Ecto neural progenitor cell (in vitro differentiated cells): ENCODE measurements around the gene TEX53.
A peak's percentile ranks its signal among the peaks of the same experiment; 100 is the strongest.

ENCODE experiments used
- DNase-seq: peaks from one replicate; pipeline ENCODE4 v3.0.0-alpha.2; 2018; ENCODE audit warnings: low spot score

TEX53 gene

GRCh38 chr9:114680259-114681001, 22.8 kb upstream of the TEX53 start:
- DNase-seq: no peak

DNA sequence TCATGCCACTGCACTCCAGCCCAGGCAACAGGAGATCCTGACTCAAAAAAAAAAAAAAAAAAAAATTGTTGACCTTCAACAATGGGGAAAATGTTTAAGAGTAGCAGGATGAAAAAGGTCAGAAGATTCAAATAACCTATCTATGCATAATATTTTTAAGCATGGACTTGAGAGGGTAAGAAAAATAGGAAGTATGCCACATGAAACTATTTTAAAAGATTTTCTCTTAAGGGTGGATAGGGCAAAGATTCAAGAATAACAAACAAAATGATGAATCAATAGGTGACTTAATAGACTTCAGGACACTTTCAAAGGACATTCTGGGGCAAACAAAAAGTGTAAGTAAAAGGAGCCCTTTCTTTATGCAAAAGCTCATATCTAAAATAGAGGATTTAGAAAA, 21.2 kb upstream of the TEX53 start:
- no peak for DNase-seq

GRCh38 chr9:114678130-114678529, 20.5 kb upstream of the TEX53 start:
- DNase-seq: no peak

- DNase-seq: no peak
Measured at GRCh38 chr9:114677418-114677817, 19.8 kb upstream of the TEX53 start.

DNA sequence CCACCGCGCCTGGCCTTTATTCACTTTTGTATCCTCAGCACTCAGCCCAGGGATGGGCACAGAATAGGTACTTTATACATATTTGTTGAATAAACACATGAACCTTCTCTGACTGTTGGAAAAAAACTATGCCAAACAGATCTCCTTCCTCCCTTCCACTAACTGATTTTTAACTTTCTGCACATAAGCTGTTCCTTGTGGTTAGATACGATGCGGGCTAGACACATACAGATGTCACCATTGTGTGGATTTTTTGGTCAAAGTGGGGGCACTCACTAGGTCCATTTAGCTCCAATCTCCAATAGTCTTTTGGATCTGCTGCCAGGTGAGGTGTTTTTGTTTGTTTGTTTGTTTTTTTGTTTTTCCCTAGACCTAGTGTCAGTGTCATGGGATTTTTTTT, 19.3 kb upstream of the TEX53 start:
- DNase-seq: no peak

DNA sequence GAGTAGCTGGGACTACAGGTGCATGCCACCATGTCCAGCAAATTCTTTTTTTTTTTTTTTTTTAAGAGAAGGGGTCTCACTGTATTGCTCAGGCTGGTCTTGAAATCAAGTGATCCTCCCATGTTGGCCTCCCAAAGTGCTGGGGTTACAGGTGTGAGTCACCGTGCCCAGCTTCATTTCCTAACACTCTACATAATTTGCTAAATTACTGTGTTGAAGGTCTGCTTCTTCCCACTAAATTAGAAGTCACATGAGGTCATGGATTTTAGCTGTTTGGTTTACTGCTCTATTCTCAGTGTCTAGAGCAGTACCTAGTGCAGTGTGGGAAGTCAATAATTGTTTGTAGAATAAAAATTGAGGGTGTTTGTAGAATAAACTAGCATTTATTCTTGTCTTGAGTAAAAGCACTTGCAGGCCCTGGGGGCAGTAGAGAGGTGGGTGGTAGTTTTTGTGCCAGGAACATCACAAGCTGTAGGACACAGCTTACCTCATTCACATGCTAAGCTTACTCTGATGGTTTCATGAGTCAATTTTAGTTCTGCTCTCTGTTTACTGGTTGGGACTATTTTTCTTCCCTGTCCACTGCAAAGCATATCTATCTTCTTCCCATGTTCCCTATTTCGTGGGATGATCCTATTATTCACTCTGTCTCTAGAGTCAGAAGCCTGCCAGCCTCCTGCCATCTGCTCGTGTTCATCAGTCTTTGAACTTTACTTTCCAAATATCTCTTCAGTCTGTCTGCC, 17.4 kb upstream of the TEX53 start:
- no peak for DNase-seq

DNA sequence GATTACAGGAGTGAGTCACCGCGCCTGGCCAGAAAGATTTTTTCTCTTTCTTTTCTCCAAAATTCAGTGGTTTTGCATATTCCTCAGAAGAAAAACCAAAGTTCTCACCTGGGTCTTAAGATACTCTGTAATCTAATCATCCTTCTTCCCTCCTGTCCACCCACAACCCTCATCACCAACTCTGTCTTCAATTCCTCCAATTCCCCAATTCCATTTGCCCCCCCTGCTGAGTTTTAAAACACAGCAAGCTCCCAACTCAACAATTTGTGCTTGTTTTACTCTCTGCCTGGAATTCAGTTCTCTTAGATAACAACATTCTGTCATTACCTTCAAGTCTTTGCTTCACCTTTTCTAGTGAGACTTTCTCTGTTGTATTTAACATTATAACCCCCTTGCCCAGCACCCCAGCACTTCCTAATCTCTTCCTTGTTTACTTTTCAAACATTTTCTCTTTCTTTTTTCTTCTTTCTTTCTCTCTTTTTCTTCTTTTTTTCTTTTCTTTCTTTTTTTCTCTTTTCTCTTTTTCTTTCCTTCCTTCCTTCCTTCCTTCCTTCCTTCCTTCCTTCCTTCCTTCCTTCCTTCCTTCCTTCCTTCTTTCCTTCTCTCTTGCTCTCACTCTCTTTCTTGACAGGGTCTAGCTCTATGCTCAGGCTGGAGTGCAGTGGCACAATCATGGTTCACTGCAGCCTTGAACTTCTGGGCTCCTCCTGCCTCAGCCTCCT, 16.6 kb upstream of the TEX53 start:
- DNase-seq: no peak

GRCh38 chr9:114671605-114672004, 14.0 kb upstream of the TEX53 start:
- DNase-seq: no peak

GRCh38 chr9:114669961-114670360, 12.4 kb upstream of the TEX53 start:
- DNase-seq: no peak

GRCh38 chr9:114668146-114668545, 10.5 kb upstream of the TEX53 start:
- no peak for DNase-seq

- DNase-seq: no peak
Measured at GRCh38 chr9:114666851-114667250, 9.2 kb upstream of the TEX53 start.

DNA sequence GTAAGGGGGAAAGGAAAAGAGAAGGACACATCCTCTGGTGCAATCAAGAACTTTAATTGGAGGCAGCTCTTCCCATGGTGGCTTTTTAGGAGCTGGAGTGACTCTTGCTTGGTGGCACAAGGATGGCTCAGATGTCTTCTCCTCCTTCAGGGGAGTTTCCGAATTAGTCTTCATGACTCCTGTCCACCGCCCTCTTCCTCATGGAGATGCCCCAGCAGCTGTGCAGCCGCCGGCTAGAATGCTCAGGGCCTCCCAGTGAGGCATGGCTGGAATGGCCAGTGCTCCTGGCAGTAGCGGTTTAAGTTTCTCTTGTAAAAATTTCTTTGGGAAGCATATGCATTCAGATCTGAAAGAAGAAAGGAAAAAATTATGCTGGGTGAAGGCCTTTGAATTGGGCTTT, 8.8 kb upstream of the TEX53 start:
- DNase-seq: no peak

- no peak for DNase-seq
Measured at GRCh38 chr9:114664181-114664580, 6.6 kb upstream of the TEX53 start.

DNA sequence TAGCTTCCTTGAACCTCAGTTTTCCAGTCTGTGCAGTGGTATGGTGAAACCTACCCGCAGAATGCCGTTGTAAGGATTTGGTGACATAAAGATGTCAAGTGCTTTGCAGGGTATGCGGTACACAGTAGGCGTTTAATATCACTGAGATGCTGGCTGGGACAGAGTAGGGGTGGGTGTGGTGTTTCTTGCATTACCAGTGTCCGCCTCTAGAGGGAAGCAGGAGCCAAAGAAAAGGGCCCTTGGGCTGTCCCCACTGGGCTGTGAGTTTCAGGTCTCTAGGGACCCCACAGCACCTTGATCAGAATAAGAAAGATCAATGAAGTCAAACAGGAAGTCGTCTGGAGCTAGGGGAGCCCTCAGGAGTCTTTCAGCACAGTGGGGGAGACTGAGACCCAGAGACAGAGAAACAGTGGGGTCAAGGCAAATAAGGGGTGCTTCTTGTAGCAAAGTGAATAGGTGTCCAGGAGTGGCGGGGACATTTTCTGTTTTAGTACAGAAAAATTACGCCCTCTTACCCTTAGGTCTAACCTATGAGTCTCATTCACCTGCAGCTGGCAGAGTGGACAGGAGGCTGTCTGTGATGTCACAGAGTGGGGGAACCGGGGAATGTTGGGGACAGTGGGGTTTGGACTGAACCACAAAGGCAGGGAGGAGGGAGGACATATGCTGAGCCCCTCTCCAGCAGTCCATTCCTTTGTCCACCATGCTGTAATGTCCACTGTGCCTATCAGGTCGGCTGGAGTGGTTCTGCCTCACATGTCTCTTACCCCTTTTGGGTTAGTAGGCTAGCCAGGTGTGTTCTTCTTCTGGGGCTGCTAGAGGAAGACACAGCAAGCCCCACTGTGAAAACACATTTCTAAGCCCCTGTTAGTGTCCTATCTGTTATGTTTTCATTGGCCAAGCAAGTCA, 4.7 kb upstream of the TEX53 start:
- peak; percentile 77 for DNase-seq

DNA sequence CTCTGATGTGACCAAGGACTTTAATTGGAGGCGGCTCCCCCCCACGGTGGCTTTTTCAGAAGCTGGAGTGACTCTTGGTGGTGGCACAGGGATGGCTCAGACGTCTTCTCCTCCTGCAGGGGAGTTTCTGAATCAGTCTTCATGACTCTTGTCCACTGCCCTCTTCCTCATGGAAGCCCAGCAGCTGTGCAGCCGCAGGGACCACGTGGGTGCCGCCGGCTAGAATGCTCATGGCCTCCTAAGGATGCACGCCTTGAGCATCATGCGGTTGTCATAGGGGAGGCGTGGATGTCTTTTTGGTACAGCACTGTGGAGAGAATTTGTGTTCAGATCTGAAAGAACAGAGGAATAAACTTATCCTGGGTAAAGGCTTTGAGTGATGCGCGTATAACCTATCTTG, 1.3 kb downstream of the TEX53 start:
- no peak for DNase-seq

- no peak for DNase-seq
Measured at GRCh38 chr9:114655689-114656088, 1.9 kb downstream of the TEX53 start.

GRCh38 chr9:114653556-114654159, 3.9 kb downstream of the TEX53 start:
- peak; percentile 79 for DNase-seq

DNA sequence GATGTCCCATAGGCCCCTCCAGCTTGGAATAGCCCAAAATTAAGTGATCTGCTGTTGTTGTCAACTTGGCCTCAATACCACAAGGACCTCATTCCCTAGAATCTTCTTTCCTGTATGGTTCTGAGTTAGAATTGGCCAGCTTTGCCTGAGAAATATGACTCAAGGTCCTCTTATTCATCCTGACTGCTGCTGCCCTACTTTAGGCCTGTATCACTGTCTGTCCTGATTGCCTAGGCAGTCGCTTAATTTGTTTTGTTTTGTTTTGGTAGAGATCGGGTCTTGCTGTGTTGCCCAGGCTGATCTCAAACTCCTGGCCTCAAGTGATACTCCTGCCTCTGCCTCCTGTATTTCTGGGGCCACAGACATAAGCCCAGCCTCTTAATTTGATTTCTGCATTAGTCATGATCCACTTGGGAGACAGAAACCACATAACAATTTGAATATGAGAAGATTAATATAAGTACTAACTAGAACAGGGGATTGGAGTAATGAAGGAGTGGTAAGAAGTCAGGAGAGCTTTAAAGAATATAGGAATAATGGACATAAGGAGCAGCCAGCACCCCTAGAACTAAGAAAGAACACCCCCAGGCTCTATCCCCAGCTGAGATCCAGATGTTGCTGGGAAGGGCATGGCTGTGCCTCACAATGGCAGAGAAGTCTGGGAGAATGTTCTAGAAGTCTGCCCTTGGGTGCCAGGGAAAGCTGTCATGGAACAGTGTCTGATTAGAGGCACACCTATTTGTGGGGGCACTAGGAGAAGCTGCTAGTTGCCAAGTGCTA, 4.6 kb downstream of the TEX53 start:
- no peak for DNase-seq

DNA sequence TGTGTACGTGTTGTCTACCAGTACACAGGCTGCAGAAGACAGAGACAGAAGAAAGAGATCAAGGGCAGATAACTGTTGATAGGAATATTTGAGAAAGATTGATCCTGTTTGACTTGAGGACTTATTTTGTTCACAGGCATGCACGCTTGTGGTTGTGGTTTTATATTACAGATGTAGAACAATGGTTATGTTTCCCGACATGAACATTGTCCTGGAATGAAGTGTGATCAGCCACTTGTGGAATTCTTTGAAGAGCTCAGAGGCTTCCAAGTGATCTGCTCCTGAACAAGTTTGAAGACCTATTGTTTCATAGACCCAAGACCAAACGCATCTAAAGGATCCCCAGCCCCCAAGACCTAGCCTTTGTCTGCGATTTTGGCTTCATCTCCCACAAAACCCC, 13.7 kb downstream of the TEX53 start:
- no peak for DNase-seq

DNA sequence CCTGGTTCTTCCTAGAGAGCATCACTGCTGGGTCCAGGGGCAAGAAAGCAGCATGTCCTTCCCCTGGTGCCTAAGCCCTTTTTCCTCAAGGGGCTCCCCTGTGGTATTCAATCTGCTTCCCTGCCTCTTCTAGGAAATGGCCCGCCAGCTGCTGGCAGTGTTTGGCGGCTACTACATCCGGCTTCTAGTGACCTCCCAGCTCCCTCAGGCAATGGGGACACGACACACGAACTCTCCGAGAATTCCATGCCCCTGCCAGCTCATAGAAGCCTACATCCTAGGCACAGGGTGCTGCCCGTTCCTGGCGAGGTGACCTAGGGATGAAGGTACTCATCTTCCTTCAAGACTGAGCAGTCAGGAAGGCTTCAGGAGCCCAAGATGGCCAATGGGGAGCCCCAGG, 14.6 kb downstream of the TEX53 start:
- DNase-seq: no peak

DNA sequence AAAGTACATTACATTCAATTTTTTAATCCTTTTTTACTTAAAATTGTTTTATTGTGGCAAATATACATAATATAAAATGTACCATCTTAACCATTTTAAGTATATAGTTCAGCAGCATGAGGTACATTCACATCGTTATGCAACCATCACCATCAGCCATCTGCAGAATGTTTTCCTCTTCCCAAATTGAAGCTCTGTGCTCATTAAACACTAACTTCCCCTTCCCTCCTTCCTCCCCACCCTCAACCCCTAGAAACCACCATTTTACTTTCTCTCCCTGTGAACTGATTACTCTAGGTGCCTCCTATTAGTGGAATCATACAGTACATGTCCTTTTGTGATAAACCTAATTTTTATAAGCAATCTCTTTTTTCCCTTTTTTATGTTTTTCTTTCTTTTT, 15.6 kb downstream of the TEX53 start:
- no peak for DNase-seq
